Raji (cell line): Measurements from ENCODE around the gene GYS1.

Experiments used
- POLR2A ChIP-seq: IDR thresholded peaks from 2 replicates; pipeline ENCODE4 v1.6.1; 2011; ENCODE audit warnings: low read depth, low read length, control low read depth; ENCODE audit not compliant: insufficient read depth

The GYS1 gene

DNA sequence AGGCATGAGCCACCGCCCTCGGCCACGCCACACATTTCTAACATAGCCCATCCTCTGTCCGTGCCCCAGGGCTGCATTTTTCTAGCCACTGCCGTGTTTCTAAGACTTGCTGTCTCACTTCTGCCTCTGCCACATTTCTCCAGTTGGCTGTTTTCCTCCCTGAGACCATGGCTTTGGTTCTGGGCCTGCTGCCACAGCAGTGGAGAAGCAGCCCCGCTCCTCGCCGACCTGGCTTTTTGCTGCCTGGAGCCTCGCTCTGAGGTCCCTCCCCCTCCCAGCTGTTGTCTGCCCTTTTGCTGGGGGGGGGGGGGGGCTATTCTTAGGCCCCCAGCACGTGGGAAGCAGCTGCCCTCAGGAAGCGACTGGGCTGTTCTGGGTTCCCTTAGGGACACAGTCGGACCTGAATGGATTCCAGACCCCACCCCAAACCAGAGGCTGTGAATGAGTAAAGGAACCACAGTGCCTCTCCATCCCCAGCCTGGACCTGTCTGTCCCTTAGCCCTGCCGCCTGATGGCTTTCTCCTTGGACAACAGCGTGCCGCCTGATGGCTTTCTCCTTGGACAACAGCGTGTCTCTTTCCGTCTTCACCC is 3.3 kb downstream of the GYS1 start:
- no peak for TF ChIP-seq POLR2A

DNA sequence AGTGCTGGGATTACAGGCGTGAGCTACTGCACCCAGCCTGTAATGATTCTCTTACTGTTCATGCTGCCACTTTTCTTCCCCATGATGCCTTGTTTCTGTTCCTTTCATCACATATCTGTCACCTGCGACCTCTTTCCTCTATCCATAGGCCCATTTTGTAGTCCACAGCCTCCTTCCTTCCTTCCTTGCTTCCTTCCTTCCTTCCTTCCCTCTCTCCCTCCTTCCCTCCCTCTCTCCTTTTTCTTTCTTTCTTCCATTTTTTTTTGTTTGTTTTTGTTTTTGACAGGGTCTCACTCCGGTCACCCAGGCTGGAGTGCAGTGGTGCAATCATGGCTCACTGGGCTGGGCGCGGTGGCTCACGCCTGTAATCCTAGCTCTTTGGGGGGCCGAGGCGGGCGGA is 4.2 kb downstream of the GYS1 start:
- no peak for TF ChIP-seq POLR2A

DNA sequence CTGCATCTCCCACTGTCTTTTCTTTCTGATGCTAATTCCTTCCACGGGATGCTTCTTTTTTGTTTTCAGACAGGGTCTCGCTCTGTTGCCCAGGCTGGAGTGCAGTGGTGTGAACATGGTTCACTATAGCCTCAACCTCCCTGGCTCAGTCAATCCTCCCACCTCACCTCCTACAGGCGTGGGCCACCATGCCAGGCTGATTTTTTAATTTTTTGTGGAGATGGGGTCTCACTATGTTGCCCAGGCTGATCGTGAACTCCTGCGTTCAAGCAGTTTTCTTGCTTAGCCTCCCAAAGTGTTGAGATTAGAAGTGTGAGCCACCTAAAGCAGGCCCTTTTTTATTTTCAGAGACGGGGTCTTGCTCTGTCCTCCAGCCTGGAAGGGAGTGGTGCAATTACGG is 4.8 kb downstream of the GYS1 start:
- TF ChIP-seq POLR2A: no peak

DNA sequence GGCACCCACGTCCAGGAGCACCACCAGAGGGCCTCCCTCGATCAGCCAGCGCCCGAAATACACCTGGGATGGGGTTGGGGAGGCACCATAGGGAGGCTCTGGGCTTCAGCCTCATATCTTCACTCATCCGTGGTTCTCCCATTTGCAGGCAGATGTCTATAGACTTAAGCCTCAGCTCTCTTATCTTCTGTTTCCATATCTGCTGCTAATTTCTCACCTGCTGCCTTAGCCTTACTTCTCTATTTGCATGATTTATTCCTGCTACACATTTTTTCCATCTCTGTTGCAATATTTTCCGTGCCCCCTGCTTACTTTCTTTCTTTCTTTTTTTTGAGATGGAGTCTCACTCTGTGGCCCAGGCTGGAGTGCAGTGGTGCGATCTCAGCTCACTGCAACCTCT is 5.8 kb downstream of the GYS1 start:
- TF ChIP-seq POLR2A: no peak

DNA sequence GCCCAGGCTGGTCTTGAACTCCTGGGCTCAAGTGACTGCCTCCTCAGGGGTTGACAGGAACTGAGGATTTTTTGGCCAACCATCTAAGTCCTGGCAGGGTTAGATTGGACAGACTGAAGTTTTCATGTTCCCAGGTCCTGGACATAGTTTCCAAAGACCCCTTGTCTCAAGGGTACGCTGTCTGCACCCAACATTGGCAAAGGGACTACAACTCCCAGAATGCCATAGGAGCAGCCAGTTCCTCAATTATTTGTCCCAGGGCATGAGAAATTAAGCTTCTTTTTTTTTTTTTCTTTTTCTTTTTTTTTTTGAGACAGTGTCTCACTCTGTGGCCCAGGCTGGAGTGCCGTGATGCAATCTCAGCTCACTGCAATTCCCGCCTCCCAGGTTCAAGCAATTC is 6.9 kb downstream of the GYS1 start:
- no peak for TF ChIP-seq POLR2A

DNA sequence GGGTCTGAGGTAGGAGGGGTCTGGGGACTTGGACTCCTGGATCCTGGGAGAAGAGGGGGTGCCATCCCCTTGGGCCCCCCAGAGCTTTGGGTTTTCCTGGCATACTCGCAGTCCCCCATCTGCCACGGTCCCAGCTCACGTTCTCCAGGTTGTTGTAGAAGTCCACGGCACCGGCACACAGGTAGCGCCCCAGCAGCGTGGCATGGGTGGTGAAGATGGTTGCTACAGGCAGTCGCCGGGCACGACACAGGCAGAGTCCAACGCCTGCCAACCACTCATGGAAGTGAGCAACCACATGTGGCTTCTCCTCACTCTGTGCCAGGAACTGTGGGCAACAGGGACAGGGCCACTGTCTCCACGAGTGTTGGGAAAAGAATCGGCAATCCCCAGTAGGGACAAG is 7.4 kb downstream of the GYS1 start:
- no peak for TF ChIP-seq POLR2A

DNA sequence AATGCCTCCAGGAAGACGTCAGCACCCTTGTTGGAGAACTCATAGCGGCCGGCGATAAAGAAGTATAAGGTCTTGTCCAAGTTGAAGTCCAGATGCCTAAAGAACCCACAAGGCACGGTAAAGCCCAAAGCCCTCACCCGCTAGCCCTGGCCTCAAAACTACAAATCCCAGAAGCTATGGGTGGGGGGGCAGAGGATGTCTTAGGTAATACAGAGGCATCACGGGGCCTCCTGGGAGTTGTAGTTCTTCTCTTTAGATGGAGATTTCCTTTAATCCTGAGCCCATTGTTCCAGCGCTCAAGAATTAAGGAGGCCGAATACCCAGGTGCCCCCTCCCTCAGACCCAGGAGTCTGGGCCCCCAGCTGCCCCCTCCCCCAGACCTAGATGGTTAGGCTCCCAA is 10.8 kb downstream of the GYS1 start:
- no peak for TF ChIP-seq POLR2A

DNA sequence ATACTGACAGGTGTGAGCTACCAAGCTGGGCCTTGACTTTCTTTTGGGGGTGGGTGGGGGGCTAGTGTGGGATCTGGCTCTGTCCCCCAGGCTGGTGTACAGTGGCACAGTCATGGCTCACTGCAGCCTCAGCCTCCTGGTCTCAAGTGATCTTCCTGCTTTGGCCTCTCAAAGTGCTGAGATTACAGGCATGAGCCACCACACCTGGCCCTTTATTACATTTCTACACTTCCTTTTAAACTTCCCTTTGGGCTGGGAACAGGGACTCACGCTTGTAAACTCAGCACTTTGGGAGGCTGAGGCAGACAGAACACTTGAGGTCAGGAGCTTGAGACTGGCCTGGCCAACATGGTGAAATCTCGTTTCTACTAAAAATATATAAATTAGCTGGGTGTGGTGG is 16.0 kb downstream of the GYS1 start:
- TF ChIP-seq POLR2A: no peak

DNA sequence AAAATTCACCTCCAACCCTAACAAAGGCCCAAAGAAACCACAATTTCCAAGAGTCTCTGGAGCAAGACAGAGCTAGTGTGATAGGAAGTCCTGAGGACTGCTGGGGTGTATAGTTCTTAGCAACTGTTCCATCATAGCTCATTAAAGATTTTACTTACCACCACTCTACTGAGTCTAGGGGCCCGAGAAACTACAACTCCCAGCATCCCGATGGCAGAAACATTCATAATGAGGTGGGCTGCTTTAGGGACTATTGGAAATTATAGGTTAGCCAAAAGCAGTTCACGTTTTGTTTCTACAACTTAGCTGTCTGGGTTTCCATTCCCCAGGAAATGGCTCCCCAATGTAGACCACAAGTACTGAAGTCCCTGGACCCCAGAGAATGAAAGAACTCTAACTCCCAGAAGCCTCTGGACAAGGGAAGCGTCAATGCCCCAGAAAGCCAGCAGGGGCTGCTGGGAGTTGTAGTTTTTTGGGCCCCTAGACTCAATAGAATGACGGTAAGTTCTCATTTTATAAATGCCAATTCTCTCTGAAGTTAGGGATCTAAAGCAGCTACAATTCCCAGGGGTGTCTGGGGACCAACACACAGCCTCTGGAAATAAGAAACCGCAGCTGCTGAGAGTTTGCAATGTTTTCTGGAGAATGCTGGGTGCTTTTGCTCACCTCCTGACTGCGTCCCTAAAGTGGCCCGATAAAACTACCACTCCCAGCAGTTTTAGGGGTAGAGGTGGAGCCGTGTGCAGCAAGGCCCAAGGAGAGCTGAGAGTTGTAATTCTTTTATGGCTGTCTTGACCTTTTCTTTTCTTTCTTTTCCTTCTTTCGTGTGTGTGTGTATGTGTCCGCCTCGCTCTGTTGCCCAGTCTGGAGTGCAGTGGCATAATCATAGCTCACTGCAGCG is 16.9 kb downstream of the GYS1 start:
- TF ChIP-seq POLR2A: no peak

DNA sequence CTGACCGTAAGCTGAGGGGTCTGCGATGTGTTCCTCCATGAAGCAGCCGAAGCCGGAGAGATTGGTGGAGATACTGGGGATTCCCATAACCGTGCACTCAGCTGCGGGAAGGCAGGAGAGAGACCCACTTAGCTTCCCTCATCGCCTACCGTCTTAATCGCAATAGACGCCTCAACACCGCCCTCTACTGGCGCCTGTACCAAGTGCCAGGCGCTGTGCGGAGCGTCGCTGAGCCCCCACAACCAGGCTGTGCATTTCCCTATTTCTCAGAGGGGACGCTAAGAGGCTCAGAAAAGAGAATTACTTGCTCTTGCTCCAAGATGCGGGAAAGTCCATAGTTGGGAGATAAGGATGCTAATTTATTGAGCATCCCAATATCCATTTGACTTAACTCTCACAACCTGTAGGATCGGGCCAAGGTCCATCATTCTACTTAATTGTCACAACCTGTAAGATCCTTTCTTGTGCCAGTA is 22.1 kb downstream of the GYS1 start:
- TF ChIP-seq POLR2A: no peak

DNA sequence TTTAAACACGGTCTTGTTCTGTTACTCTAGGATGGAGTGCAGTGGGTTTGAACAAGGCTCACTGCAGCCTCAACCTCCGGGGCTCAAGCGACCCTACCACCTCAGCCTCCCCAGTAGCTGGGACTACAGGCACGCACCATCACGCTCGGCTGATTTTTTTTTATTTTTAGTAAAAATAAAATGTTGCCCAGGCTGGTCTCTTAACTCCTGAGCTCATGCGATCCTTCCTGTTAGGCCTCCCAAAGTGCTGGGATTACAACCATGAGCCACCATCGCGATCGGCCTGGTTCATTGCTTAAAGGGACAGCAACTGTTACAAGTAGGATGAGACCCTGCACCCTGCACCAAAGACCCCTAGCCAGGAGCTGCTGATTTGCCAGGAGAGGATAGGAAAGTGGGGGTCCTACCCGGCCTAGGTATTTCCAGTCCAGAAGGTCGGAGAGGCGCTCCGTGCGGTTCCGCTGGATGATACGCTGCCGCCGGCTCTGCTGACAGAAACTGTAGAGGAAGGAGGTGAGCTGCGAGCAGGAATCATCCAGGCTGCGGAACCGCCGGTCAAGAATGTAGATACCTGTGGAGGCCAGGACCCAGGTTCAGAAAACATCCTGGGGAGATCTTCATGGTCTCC is 22.9 kb downstream of the GYS1 start:
- TF ChIP-seq POLR2A: no peak

DNA sequence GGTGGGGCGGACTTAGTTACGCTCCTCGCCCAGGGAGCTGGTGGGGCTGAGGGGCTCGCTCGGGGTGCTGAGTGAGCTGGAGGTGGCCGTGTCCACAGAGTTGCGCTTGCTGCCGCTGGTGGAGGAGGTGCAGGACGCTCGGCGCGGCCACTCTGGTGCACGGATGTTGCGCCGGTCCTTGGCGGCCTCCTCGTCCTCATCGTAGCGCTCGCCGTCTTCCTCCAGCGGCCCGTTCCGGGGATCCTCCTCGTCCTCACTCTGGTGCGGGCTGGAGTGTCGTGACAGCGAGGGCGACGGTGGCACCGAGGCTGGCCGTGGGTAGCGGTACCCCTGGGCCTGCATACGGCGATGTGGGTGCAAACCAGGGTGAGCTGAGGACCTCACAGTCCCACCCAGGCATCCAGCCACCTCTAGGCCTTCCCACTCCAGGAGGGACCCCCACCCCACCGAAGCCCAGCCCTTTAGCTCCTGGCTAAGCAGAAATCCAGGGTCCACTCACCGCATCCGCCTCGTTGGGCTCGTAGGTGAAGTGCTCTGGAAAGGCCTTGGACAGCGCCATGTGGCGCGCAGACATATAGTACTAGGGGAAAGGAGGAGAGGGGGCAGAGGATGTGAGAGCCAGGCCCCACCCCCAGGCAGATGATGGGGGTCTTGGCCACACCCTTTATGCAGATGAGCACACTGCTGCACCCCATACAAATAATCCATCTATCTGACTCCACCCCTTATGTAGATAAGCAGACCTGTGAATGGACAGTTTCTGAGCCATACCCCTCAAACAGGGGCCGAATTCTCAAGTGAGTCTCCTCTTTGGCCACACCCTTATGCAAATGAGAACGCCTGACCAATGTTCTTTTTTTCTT is 23.6 kb downstream of the GYS1 start:
- no peak for TF ChIP-seq POLR2A

DNA sequence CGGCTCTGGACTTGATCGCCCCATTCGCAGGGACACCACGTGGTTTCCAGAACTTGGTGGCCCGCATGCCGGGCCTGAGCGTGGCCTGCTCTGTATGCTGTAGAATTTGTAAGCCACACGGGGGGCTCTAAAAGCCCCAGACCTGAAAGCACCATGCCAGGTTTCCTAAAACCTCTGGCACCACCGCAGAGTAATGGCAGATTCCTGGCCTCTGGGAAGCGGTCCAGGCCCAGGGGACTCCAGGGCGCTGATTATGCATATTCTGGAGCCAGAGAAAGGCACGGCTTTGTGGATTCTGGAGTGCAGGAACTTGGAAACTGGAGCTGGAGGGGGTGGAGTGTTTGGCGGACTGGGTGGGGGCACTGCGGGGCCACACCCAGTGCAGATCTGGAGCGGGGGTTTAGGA is 24.3 kb downstream of the GYS1 start:
- no peak for TF ChIP-seq POLR2A

DNA sequence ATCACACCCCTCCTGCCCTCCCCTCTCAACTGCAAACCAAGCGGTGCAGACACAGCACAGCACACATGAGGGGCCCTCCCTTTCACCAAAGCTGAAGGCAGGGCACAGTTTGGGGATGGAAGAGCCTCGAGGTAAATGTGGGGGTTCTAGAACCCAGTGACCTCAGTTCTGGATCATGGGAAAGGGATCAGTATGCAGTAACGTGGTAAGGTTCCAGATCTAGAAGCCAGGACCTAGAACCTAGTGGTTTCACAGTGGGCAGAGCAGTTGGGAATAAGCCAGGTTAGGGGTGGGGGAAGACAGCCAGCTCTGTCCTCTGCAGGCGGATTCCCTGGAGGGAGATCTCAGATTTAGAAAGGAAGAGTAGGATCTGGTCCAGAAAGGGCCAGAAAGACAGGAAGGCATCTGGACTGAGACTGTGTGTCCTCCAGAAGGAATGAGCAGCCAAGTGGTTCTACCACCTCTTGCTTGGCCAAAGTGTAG is 24.9 kb downstream of the GYS1 start:
- no peak for TF ChIP-seq POLR2A
